B cell (primary cell): ENCODE data around the gene SELENOV. TPM values are rescaled to one million over a fixed set of nuclear protein-coding genes. Genes with fewer than 3 reads are reported as not detected.
"Not testable (repeated sequence)": the region's sequence is repeated elsewhere in the genome, so short reads cannot be mapped to it uniquely, and the experiment has no call there.

ENCODE experiments used
- ATAC-seq: fragments of 200-7000 bp; cut with Tn5 transposase; one replicate; pipeline ENCODE4 v1.10.0; 2021; ENCODE audit warnings: low read depth, mild to moderate bottlenecking, moderate number of reproducible peaks, moderate library complexity
- CTCF ChIA-PET: fragments of 350-600 bp; sonication (Branson Sonifier 250); formaldehyde crosslinking; loops from one replicate; lab custom pipeline; 2021; ENCODE audit warnings: antibody characterized with exemption, inconsistent platforms; lab: Charles Lee
- POLR2A ChIA-PET: fragments of 350-600 bp; sonication (Branson Sonifier 250); formaldehyde crosslinking; loops from one replicate; lab custom pipeline; 2021; ENCODE audit warnings: antibody characterized with exemption; lab: Charles Lee
- DNase-seq: peaks from one replicate; pipeline ENCODE4 v3.0.0; 2013
- H2AFZ ChIP-seq: 2 replicates; pipeline ENCODE4 v1.6.1; 2012; ENCODE audit warnings: mild to moderate bottlenecking, low read depth, low read length; ENCODE audit not compliant: insufficient read depth, poor library complexity, severe bottlenecking
- H3K27ac ChIP-seq, 2 donors: 1 replicate in 1 of 2; 2 replicates in 1 of 2; pipeline ENCODE4 v1.5.1; 2012 to 2013; ENCODE audit warnings: low read length in 2 of 2, mild to moderate bottlenecking in 2 of 2, moderate library complexity in 1 of 2
- H3K27me3 ChIP-seq, 4 experiments: fragments of 200-600 bp in 1 of 4; sonication (generic) in 1 of 4; replicated peaks in 1 of 4; 1 replicate in 2 of 4; 2 replicates in 2 of 4; pipeline versions ENCODE4 v1.6.1 to v1.7.0; 2013 to 2016; ENCODE audit warnings: low read length in 3 of 4, mild to moderate bottlenecking in 2 of 4, mixed read lengths in 1 of 4, moderate library complexity in 1 of 4; ENCODE audit not compliant: insufficient read depth in 4 of 4, control insufficient read depth in 3 of 4; ENCODE audit errors: control extremely low read depth in 1 of 4
- H3K36me3 ChIP-seq, 2 experiments: replicated peaks in 1 of 2; 1 replicate in 1 of 2; 2 replicates in 1 of 2; pipeline versions ENCODE4 v1.6.1 to v1.7.1; 2013; ENCODE audit warnings: low read length in 1 of 2; ENCODE audit not compliant: insufficient read depth in 2 of 2, control insufficient read depth in 1 of 2; ENCODE audit errors: control extremely low read depth in 1 of 2, extremely low read depth in 1 of 2
- H3K4me1 ChIP-seq, 2 donors: fragments of 200-600 bp in 1 of 2; sonication (generic) in 1 of 2; 1 replicate in 1 of 2; 2 replicates in 1 of 2; pipeline versions ENCODE4 v1.5.1 to v1.6.1; 2013 to 2017; ENCODE audit warnings: low read length in 2 of 2; ENCODE audit not compliant: control insufficient read depth in 2 of 2, insufficient read depth in 2 of 2
- H3K4me2 ChIP-seq: replicated peaks from 2 replicates; pipeline ENCODE3; 2012; ENCODE audit warnings: mild to moderate bottlenecking, low read depth, low read length; ENCODE audit not compliant: poor library complexity, severe bottlenecking
- H3K4me3 ChIP-seq, 5 experiments: fragments of 200-600 bp in 1 of 5; sonication (generic) in 1 of 5; 1 replicate in 3 of 5; 2 replicates in 2 of 5; pipeline versions ENCODE4 v1.5.1 to v1.7.0; 2011 to 2016; ENCODE audit warnings: low read length in 4 of 5, mild to moderate bottlenecking in 4 of 5, low read depth in 2 of 5, control low read depth in 1 of 5, moderate library complexity in 1 of 5; ENCODE audit not compliant: insufficient read depth in 1 of 5; ENCODE audit errors: control extremely low read depth in 1 of 5, extremely low read depth in 1 of 5
- H3K79me2 ChIP-seq: fragments of 200-600 bp; sonication (generic); one replicate; pipeline ENCODE4 v1.6.0; 2016; ENCODE audit warnings: low read length; ENCODE audit not compliant: control insufficient read depth, insufficient read depth
- H3K9ac ChIP-seq: fragments of 200-600 bp; sonication (generic); 2 replicates; pipeline ENCODE4 v1.6.1; 2017; ENCODE audit warnings: mild to moderate bottlenecking, low read length, moderate library complexity
- H3K9me3 ChIP-seq, 3 donors: one replicate each; pipeline versions ENCODE4 v1.6.1 to v1.7.1; 2013; ENCODE audit warnings: low read length in 2 of 3; ENCODE audit not compliant: control insufficient read depth in 2 of 3, insufficient read depth in 1 of 3; ENCODE audit errors: control extremely low read depth in 1 of 3
- H4K20me1 ChIP-seq: 2 replicates; pipeline ENCODE4 v1.6.0; 2012; ENCODE audit warnings: mild to moderate bottlenecking, low read length; ENCODE audit not compliant: insufficient read depth, control insufficient read depth, poor library complexity, severe bottlenecking
- H3K27ac Mint-ChIP-seq: one replicate; pipeline ENCODE4 v1.8.0; 2021; ENCODE audit warnings: mixed read lengths
- H3K27me3 Mint-ChIP-seq: one replicate; pipeline ENCODE4 v1.8.0; 2021; ENCODE audit warnings: mixed read lengths
- H3K4me1 Mint-ChIP-seq: one replicate; pipeline ENCODE4 v1.8.0; 2021; ENCODE audit warnings: mixed read lengths
- H3K4me3 Mint-ChIP-seq: one replicate; pipeline ENCODE4 v1.8.0; 2021; ENCODE audit warnings: mixed read lengths
- H3K9me3 Mint-ChIP-seq: one replicate; pipeline ENCODE4 v1.8.0; 2022; ENCODE audit warnings: mixed read lengths; ENCODE audit not compliant: insufficient read depth
- CTCF ChIP-seq: fragments of 200-600 bp; IDR thresholded peaks from one replicate; pipeline ENCODE4 v1.8.0; 2022; ENCODE audit warnings: antibody characterized with exemption, mild to moderate bottlenecking
- EZH2 ChIP-seq: IDR thresholded peaks from 2 replicates; pipeline ENCODE4 v1.6.1; 2012; ENCODE audit warnings: borderline replicate concordance, low read depth, mild to moderate bottlenecking, moderate library complexity, low read length; ENCODE audit not compliant: insufficient read depth, poor library complexity, severe bottlenecking
- WGBS: methylation state at CpG from one replicate; pipeline ENCODE4 v1.1.5; 2013; ENCODE audit warnings: missing lambda C conversion rate; ENCODE audit not compliant: insufficient coverage; 5-methylcytosine and 5-hydroxymethylcytosine counted together
- intact Hi-C: fragments of 100-400 bp; cut with micrococcal nuclease; formaldehyde crosslinking; loops from one replicate; pipeline ENCODE4 v1.10.0; 2022
- polyA plus RNA-seq: library from polyadenylated mRNA; depleted of rRNA; stranded (reverse); fragments of >200 nt; gene quantifications from 2 replicates; pipeline ENCODE4 v1.2.3, GENCODE V29; 2012
- total RNA-seq, 2 donors: library from RNA; stranded (reverse); fragments of 120-200 nt in 1 of 2; gene quantifications; 1 replicate in 1 of 2; 2 replicates in 1 of 2; pipeline versions ENCODE4 v1.2.3 to v1.2.4, GENCODE V29; 2013 to 2022

SELENOV gene
- total and polyA plus RNA-seq, 2 donors (not counting 1 experiment from before 2014, with no cell fraction given), result not detected

- peaks cover 1% of the 10 kb centered on the region for H3K4me1 Mint-ChIP-seq
- TF ChIP-seq CTCF (peak; percentile 74), EZH2 (no peak)
These were observed 40.8 kb upstream of the SELENOV start for GRCh38 chr19:39474139-39474620.

GRCh38 chr19:39475748-39476147 lies 39.2 kb upstream of the SELENOV start:
- peaks cover under 1% of the 10 kb centered on the region for H3K79me2 ChIP-seq
- no peak overlapping the region for H3K9ac ChIP-seq
- H3K4me2 ChIP-seq, result no peak overlapping the region
- Mint-ChIP-seq H3K4me1 (peaks cover 13% of the 10 kb centered on the region), H3K27me3 (no peaks in the 10 kb centered on the region), H3K4me3 (no peak overlapping the region), H3K9me3 (no peaks in the 10 kb centered on the region), H3K27ac (no peak overlapping the region)
- DNase-seq, result no peak
- peaks cover 6 to 9% of the 10 kb centered on the region in 2 donors for H3K4me1 ChIP-seq
- peaks cover 3 to 49% of the 10 kb centered on the region in 2 experiments for H3K36me3 ChIP-seq
- no peak overlapping the region for H2AFZ ChIP-seq
- no peak overlapping the region for H3K27ac ChIP-seq
- no peaks in the 10 kb centered on the region for H3K9me3 ChIP-seq
- no peak for TF ChIP-seq EZH2
- TF ChIP-seq CTCF, result no peak
- ATAC-seq, result no peak
- H3K27me3 ChIP-seq, result no peaks in the 10 kb centered on the region
- 87% methylated on average over 2 of the region's 2 CpGs for WGBS
- intact Hi-C loops, result no loop called here
- ChIA-PET POLR2A (interaction anchor here (0.6 kb wide), 1 partner anchor 267 kb away, joined by 3 read pairs; no protein-coding TSS in a partner anchor), CTCF (interaction anchor here (0.6 to 3.9 kb wide), 4 partner anchors 27 to 130 kb away, joined by 3 to 40 read pairs (median 7); partner anchors contain the start of gene EID2B)
- H4K20me1 ChIP-seq, result peaks cover 24% of the 10 kb centered on the region
- H3K4me3 ChIP-seq, result no peak overlapping the region

More at GRCh38 chr19:39474139-39474620, 40.8 kb upstream of the SELENOV start:
- DNase-seq (peak; percentile 77), ATAC-seq (peak; percentile 87)
- Histone ChIP-seq H3K36me3 (peaks cover 6 to 65% of the 10 kb centered on the region in 2 experiments), H4K20me1 (peaks cover 38% of the 10 kb centered on the region), H3K9ac (no peak overlapping the region), H3K27ac (no peak overlapping the region), H3K4me3 (no peak overlapping the region), H3K9me3 (no peaks in the 10 kb centered on the region), H3K27me3 (no peaks in the 10 kb centered on the region), H2AFZ (no peak overlapping the region), H3K79me2 (peaks cover 6% of the 10 kb centered on the region), H3K4me1 (no peaks in the 10 kb centered on the region), H3K4me2 (no peak overlapping the region)
- intact Hi-C loops, result loop anchor here (1.0 kb wide), 1 partner anchor 58 kb away; the partner anchor contains the start of gene EID2B
- ChIA-PET CTCF (interaction anchor here (0.6 to 3.9 kb wide), 31 partner anchors 9 to 674 kb away, joined by 3 to 40 read pairs (median 4); partner anchors contain the start of genes DLL3, EID2B, RPS16 and SELENOV), POLR2A (interaction anchor here (0.7 kb wide), 1 partner anchor 83 kb away, joined by 3 read pairs; the partner anchor contains the start of gene MED29)
- no peaks in the 10 kb centered on the region for H3K27me3 Mint-ChIP-seq
- no peaks in the 10 kb centered on the region for H3K9me3 Mint-ChIP-seq
- H3K27ac Mint-ChIP-seq, result no peak overlapping the region
- 72% methylated on average over 6 of the region's 9 CpGs for WGBS
- H3K4me3 Mint-ChIP-seq, result no peak overlapping the region

- H3K36me3 ChIP-seq, result peaks cover 2 to 14% of the 10 kb centered on the region in 2 experiments
- CTCF ChIA-PET, H3K4me2 ChIP-seq, H2AFZ ChIP-seq, DNase-seq, ATAC-seq, H3K27ac ChIP-seq, H4K20me1 ChIP-seq, H3K9me3 Mint-ChIP-seq, POLR2A ChIA-PET, H3K9ac ChIP-seq, H3K27me3 Mint-ChIP-seq, H3K27me3 ChIP-seq, H3K4me3 ChIP-seq, intact Hi-C loops, H3K9me3 ChIP-seq: not testable (repeated sequence)
- H3K4me1 Mint-ChIP-seq, result peaks cover 25% of the 10 kb centered on the region
- 96% methylated on average over 6 of the region's 11 CpGs for WGBS
- peak overlapping the region; percentile 94 for H3K27ac Mint-ChIP-seq
- H3K4me1 ChIP-seq, result peaks cover 14 to 21% of the 10 kb centered on the region in 2 donors
- peaks cover 15% of the 10 kb centered on the region for H3K79me2 ChIP-seq
- peak overlapping the region; percentile 96 for H3K4me3 Mint-ChIP-seq
These were observed 35.6 kb upstream of the SELENOV start for GRCh38 chr19:39479319-39479801.
